HG02763 (cell line): ENCODE results near the gene PRKCE.

ENCODE experiments used
- ATAC-seq: cut with Tn5 transposase; IDR thresholded peaks from one replicate; pipeline ENCODE4 v1.9.1; 2021; ENCODE audit warnings: mild to moderate bottlenecking, moderate library complexity; ENCODE audit not compliant: unreplicated experiment

Gene PRKCE

GRCh38 chr2:45721150-45721549, 69.7 kb downstream of the PRKCE start:
- no peak for ATAC-seq

DNA sequence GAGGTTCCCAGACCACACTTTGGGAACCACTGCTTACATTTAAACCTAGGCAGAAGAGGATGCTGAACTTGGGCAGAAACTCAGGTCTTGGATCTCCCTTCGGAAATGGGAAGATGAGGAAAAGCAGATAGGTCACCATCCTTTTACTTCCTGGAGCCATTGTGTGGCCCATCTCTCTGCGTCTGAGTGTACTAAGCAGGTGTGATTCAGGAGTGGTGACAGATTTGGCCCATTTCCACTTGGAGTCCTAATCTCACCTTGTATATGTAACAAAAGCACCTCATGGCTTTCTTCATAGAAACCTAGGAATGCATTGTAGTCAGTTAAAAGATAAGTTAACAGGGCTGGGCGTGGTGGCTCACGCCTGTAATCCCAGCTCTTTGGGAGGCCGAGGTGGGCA, 71.0 kb downstream of the PRKCE start:
- ATAC-seq = no peak

DNA sequence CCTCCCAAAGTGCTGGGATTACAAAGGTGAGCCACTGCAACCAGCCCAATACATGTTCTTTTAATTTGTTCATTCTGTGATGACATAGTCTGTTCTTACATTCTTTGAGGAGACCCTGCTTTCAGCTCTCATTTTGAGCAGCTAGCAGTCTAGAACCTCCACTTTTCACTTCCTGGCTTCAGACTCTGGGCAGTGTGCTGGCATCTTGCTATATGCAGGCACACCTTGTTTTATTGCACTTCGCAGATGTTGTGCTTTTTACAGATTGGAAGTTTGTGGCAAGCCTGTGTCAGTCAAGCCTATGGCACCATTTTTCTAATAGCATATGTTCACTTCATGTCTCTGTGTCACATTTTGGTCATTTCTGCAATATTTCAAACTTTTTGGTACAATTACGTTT, 72.4 kb downstream of the PRKCE start:
- no peak for ATAC-seq

GRCh38 chr2:45724335-45724734, 72.9 kb downstream of the PRKCE start:
- no peak for ATAC-seq

DNA sequence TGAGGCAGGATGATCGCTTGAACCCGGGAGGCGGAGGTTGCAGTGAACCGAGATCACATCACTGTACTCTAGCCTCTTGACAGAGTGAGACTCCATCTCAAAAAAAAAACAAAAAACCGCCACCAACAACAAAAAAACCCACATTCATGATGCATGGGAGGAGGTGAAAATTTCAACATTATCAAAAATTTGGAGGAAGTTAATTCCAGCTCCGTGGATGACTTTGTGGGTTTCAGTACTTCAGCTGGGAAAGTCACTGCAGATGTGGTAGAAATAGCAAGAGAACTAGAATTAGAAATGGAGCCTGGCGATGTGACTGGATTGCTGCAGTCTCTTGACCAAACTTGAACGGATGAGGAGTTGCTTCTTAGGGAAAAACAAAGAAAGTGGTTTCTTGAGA, 74.3 kb downstream of the PRKCE start:
- no peak for ATAC-seq

DNA sequence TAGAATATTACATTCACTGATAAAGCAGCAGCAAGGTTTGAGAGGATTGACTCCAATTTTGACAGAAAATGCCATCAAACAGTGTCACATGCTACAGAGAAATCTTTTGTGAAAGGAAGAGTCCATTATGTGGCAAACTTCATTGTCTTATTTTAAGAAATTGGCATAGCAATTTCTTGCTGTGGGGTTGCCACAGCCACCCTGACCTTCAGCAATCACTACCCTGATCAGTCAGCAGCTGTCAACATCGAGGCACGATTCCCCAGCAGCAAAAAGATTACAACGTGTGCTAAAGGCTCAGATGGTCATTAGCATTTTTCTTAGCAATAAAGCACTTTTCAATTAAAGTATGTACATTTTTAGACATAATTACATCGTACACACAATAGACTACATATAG, 74.7 kb downstream of the PRKCE start:
- no peak for ATAC-seq

DNA sequence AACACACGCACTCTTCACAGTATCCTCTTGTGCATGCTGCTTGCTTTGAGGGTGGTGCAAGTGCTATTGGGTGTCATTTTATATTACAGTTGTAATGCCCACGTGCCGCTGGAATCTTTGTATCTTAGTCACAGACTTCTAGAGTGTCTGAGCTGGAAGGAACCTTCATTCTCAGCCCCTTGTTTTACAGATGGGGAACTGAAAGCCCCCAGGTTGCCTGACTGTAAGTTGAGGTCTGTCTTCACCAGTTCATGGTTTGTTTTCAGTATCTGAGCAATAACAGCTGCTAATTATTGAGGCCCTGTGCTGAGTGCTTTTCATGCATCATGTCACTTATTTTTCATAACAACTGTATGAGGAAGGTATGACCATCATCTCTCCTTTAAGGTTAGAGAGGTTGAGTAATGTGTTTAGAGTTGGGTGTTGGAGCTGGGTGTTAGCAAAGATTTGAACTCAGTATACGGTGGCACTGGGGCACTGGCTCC, 77.0 kb downstream of the PRKCE start:
- peak; percentile 82 for ATAC-seq

- peak; percentile 47 for ATAC-seq
These were observed 78.5 kb downstream of the PRKCE start for GRCh38 chr2:45729753-45730512.

GRCh38 chr2:45731141-45731540, 79.7 kb downstream of the PRKCE start:
- no peak for ATAC-seq

- ATAC-seq = no peak
These were observed 81.0 kb downstream of the PRKCE start for GRCh38 chr2:45732436-45732835.

- ATAC-seq = no peak
These were observed 81.5 kb downstream of the PRKCE start for GRCh38 chr2:45732946-45733345.

DNA sequence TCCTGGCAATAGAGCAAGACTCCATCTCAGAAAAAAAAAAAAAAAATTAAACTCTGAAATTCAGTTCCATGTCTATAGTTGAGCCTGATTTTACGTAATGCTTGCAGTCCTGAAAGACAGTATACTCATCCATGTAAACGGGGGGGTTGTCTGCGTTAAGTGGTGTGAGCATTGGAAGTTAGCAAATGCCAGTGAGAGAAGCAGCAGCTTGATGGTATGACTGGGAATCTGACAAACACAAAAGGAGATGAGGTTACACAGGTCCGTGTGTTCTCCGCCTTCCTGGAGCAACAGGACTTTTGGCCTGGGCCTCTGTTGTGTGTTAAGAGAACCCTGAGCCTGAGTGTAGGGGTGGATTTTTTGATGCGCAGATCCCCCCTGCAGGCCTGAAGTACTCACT, 82.9 kb downstream of the PRKCE start:
- no peak for ATAC-seq

DNA sequence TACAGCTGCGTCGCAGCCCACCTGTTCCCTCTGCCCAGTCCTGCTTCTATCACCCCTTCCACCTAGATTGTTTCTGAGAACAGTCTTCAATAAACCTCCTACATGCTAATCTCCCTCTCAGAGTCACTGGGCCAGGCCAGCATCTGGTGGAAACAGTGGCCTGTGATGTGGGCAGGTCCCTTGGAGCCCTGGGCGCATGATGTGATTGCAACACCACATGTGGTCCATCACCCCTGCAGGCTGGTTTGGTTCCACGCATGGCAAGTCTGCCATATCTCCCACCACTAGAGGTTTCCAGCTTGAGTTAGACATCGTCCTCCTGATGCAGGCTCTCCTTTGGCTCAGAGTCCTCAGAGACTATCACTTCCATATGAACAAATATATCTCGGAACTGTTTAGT, 83.5 kb downstream of the PRKCE start:
- ATAC-seq = no peak

DNA sequence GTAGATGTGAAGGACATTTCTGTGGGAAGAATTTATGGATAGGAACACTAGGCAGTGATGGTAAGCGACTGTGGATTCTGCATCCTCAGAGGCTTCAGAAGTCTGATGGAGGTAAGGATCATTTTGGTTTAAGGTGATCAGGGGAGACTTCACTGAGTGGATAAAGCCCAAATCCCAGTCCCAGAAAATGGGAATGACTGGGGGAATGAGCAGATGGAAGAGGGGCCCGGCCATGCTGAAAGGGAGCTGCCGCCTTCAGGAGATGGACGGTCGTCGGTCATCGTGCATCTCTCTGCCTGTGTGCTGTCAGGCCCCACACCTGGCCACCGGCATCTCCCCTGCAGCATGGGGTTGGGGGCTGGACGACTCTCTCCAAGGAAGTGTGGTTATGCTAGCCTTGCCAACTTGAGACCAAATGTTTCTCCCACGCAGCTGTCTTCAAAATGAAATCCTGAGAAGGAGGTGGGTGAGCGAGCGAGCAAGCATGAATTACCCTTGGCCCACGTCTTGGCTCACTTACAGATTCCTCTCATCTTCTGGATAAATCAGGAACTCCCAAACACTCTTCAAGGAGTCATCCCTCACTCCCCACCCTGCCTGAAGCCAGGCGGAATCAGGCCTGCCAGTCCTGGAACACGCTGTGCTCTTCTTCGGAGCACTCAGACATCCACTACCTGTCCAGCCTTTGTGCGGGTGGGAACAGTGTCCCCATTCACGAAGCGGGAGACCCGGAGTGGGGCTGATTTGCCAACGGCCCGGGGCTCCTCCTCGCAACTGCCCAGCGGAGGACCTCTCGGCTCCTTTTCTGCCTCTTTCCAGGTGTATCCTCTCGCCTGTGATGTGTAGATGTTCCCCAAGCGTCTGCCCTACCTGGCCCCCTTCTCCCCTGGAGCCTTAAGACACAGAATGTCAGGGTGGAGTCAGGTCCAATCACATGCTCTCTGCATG, 85.6 kb downstream of the PRKCE start:
- ATAC-seq = no peak

GRCh38 chr2:45739796-45740485, 88.5 kb downstream of the PRKCE start:
- no peak for ATAC-seq

GRCh38 chr2:45741161-45741850, 89.8 kb downstream of the PRKCE start:
- ATAC-seq = no peak

DNA sequence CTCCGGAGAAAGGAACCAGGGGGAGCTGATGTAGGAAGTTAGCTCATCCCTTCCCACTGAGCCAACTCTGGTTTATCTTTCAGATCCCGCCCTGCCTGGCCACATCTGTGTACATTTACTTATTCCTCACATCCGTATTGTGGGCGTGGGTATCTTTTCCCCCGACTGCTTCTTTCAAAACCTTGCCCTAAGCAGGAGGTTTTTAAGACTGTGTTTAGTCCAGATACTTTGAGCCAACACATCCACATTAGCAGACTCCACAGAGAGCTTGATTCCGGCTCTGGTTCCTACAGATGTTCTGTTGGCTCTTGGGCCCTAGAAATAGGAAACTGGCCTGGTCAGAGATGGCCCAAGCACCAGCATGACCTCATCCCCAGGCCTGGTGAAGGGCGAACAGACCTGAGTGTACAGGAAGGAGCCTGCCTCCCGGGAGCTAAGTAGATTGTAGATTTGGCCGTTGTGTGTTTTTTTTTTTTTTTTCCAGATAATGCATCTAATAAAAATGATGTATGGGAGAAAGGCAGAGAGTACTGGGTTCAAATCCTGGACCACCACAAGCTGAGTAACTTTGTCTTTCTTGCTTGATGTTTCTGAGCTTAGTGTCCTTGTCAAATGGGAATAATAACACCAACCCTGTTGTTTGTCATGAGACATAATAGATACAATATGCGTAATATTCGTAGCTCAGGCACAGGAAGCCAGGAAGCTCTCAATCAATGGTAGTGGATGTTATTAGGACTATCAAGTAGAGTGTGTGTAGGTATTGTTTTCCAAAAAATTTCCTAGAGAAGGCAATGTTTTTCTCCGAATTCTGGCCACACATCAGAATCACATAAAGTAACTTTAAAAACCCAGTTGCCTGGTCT, 92.3 kb downstream of the PRKCE start:
- no peak for ATAC-seq

DNA sequence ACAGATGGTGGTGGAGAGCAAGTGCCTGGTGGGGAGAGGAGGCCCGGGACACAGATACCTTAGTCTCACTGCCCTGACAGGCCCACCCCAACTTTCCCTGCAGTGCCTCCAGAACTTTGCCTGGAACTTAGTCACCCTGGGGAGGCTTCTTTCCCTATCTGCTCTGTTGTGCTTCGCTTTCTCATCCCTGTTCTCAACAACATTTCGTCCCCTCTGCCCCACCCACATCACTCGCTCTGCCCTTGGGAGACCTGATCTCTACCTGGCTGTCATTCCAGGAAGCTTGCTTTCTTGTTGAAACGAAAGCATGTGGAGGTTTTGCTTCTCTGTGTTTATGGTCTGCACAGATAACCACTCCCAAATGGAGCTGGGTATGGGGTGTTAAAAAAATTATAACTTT, 93.8 kb downstream of the PRKCE start:
- no peak for ATAC-seq

- ATAC-seq = no peak
These were observed 95.4 kb downstream of the PRKCE start for GRCh38 chr2:45746888-45747287.

- ATAC-seq = no peak
These were observed 95.9 kb downstream of the PRKCE start for GRCh38 chr2:45747363-45747762.
